ENCODE measurements around the gene NGEF. TPM values are rescaled to one million over a fixed set of nuclear protein-coding genes. Genes with fewer than 3 reads are reported as not detected.

The NGEF gene
- total and polyA plus RNA-seq, 9 of the 15 experiments (the other 6 are each of a cell fraction or from before 2014, with no cell fraction given), result 0.07 to 0.17 (median 0.09) TPM; not detected in 6

GRCh38 chr2:233061591-233062450, 48.8 kb upstream of the NGEF start (continued):
- TF ChIP-seq CTCF (IDR thresholded peaks at IDR 0.05 in 2 of 3, conservative IDR thresholded peaks at IDR 0.05 in 1 of 3; ENCODE audit: insufficient read depth in 2 of 3, low read depth in 1 of 3, low read length in 3 of 3), result peak; percentile 23 to 36 (median 33); a peak in 2 of 6 replicates
- TF ChIP-seq CHD1 (IDR thresholded peaks at IDR 0.05; ENCODE audit: low read length), result no peak
- TF ChIP-seq ZFPM2 (CRISPR knock-in tag; IDR thresholded peaks at IDR 0.05), result no peak
- TF ChIP-seq WHSC1 (IDR thresholded peaks at IDR 0.05; ENCODE audit: low read length), result no peak
- TF ChIP-seq TFAP4 (CRISPR knock-in tag; IDR thresholded peaks at IDR 0.05; ENCODE audit: borderline replicate concordance), result peak; percentile 87
- no peak for TF ChIP-seq ZNF407 (IDR thresholded peaks at IDR 0.05; ENCODE audit: low read depth)
- TF ChIP-seq PKNOX1 (IDR thresholded peaks at IDR 0.05), result 0 out of 2 replicates have a peak, but pooled peaks have one; percentile 29
- TF ChIP-seq CBX5 (IDR thresholded peaks at IDR 0.05; ENCODE audit: borderline replicate concordance, low read depth), result no peak
- TF ChIP-seq CREB3L1 (IDR thresholded peaks at IDR 0.05; ENCODE audit: borderline replicate concordance, low read depth), result no peak
- TF ChIP-seq ELF1 (tag; IDR thresholded peaks at IDR 0.05), result no peak
- no peak for TF ChIP-seq NCOA4 (IDR thresholded peaks at IDR 0.05; ENCODE audit: partially characterized antibody)
- peak; percentile 25; the same call in 1 of the 2 replicates for TF ChIP-seq LCOR (CRISPR knock-in tag; IDR thresholded peaks at IDR 0.05)

Measured in K562 (cell line).